Stomach (tissue), 9 donors: Measurements from ENCODE around the gene THBS1. TPM values are rescaled to one million over a fixed set of nuclear protein-coding genes. Genes with fewer than 3 reads are reported as not detected.

Source experiments
- DNase-seq, 2 donors: peaks; one replicate each; pipeline versions ENCODE4 v3.0.0 to v3.0.0-alpha.2; 2013 to 2019
- H3K27ac ChIP-seq, 5 donors: fragments of 200-600 bp in 4 of 5; sonication (generic) in 4 of 5; one replicate each; pipeline ENCODE4 v1.5.1; 2013 to 2019; ENCODE audit warnings: mild to moderate bottlenecking in 1 of 5, moderate library complexity in 1 of 5
- H3K27me3 ChIP-seq, 3 donors: fragments of 200-600 bp; sonication (generic); one replicate each; pipeline ENCODE4 v1.5.1; 2017 to 2019; ENCODE audit warnings: mixed run types in 1 of 3
- H3K36me3 ChIP-seq, 4 donors: fragments of 200-600 bp; sonication (generic); 1 replicate in 3 of 4; 2 replicates in 1 of 4; pipeline ENCODE4 v1.5.1; 2016 to 2019
- H3K4me1 ChIP-seq, 4 donors: fragments of 200-600 bp; sonication (generic); one replicate each; pipeline ENCODE4 v1.5.1; 2016 to 2019
- H3K4me3 ChIP-seq, 4 donors: fragments of 200-600 bp; sonication (generic) in 3 of 4; one replicate each; pipeline ENCODE4 v1.5.1; 2016 to 2019; ENCODE audit warnings: mild to moderate bottlenecking in 1 of 4
- H3K9me3 ChIP-seq, 4 donors: fragments of 200-600 bp; sonication (generic); one replicate each; pipeline ENCODE4 v1.5.1; 2016 to 2019
- EP300 ChIP-seq: sonication (generic); formaldehyde crosslinking; IDR thresholded peaks from one replicate; pipeline ENCODE4 v1.6.1; 2017; ENCODE audit warnings: antibody characterized with exemption
- POLR2A ChIP-seq, 4 donors: fragments of 450-650 bp; IDR thresholded peaks; one replicate each; pipeline ENCODE4 v1.6.1; 2016; ENCODE audit warnings: antibody characterized with exemption in 4 of 4, control low read depth in 2 of 4, mild to moderate bottlenecking in 1 of 4, moderate library complexity in 1 of 4
- POLR2AphosphoS5 ChIP-seq, 3 donors: sonication (generic); formaldehyde crosslinking; IDR thresholded peaks; one replicate each; pipeline ENCODE4 v1.6.1; 2016; ENCODE audit warnings: antibody characterized with exemption in 3 of 3
- WGBS, 5 donors: extraction: QIAGEN DNeasy Blood & Tissue Kit in 3 of 5; methylation state at CpG; one replicate each; pipeline versions ENCODE4 v1.1.5 to v1.1.7; 2013 to 2018; 5-methylcytosine and 5-hydroxymethylcytosine counted together
- intact Hi-C: fragments of 100-400 bp; cut with DNase I; formaldehyde crosslinking; loops from one replicate; pipeline ENCODE4 v1.15.1; 2023; ENCODE audit warnings: low total_unique reads
- polyA plus RNA-seq, 3 donors: library from polyadenylated mRNA; stranded (reverse); fragments of 200-250 nt; gene quantifications; one replicate each; pipeline ENCODE4 v1.2.3, GENCODE V29; 2013
- total RNA-seq, 5 donors: library from RNA; depleted of rRNA; stranded (reverse); fragments of >200 nt; gene quantifications; one replicate each; pipeline versions ENCODE4 v1.1.0 to v1.2.3, GENCODE V29; 2014 to 2016
- TF ChIP-seq, protein P1 (sequence below), 7 experiments: fragments of 450-650 bp in 4 of 7; fragments of 200-600 bp in 3 of 7; sonication (generic) in 3 of 7; IDR thresholded peaks; one replicate each; pipeline ENCODE4 v1.5.1; 2016 to 2019; ENCODE audit warnings: antibody characterized with exemption in 7 of 7, control low read depth in 2 of 7, mild to moderate bottlenecking in 1 of 7
- donor health status: healthy with polysubstance abuse.
- donor health status: Bipolar disorder and iron deficiency.
- donor health status: healthy.

THBS1 gene
- total and polyA plus RNA-seq, 8 donors: 12.9 to 842 (median 179) TPM

DNA sequence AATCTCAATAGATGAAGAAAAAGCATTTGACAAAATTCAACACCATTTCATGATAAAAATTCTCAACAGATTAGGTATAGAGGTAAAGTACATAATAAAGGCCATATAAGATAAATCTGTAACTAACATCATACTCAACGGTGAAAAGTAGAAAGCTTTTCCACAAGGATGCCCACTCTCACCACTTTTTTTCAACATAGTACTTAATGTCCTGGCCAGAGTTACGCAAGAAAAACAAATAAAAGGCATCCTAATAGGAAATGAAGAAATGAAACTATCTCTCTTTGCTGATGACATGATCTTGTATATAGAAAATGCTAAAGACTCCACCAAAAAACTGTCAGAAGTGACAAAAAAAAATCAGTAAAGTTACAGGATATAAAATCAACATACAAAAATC lies 33.0 kb downstream of the THBS1 start:
- H3K36me3 ChIP-seq: no peaks in the 10 kb centered on the region
- H3K4me1 ChIP-seq: no peaks in the 10 kb centered on the region
- H3K9me3 ChIP-seq: peaks cover 7 to 47% (median 20%) of the 10 kb centered on the region in 4 donors
- WGBS, 5 donors: 64 to 91% (median 89%) methylated on average over 2 of the region's 2 CpGs
- H3K4me3 ChIP-seq: no peak overlapping the region
- H3K27me3 ChIP-seq: no peaks in the 10 kb centered on the region
- no peak for DNase-seq
- no peak overlapping the region for H3K27ac ChIP-seq
- intact Hi-C loops: no loop called here
- TF ChIP-seq, protein P1, sequence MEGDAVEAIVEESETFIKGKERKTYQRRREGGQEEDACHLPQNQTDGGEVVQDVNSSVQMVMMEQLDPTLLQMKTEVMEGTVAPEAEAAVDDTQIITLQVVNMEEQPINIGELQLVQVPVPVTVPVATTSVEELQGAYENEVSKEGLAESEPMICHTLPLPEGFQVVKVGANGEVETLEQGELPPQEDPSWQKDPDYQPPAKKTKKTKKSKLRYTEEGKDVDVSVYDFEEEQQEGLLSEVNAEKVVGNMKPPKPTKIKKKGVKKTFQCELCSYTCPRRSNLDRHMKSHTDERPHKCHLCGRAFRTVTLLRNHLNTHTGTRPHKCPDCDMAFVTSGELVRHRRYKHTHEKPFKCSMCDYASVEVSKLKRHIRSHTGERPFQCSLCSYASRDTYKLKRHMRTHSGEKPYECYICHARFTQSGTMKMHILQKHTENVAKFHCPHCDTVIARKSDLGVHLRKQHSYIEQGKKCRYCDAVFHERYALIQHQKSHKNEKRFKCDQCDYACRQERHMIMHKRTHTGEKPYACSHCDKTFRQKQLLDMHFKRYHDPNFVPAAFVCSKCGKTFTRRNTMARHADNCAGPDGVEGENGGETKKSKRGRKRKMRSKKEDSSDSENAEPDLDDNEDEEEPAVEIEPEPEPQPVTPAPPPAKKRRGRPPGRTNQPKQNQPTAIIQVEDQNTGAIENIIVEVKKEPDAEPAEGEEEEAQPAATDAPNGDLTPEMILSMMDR (IDR thresholded peaks at IDR 0.05): no peak
- no peak for TF ChIP-seq EP300
- no peak for TF ChIP-seq POLR2AphosphoS5 (IDR thresholded peaks at IDR 0.05)
- TF ChIP-seq POLR2A (IDR thresholded peaks at IDR 0.05): no peak

DNA sequence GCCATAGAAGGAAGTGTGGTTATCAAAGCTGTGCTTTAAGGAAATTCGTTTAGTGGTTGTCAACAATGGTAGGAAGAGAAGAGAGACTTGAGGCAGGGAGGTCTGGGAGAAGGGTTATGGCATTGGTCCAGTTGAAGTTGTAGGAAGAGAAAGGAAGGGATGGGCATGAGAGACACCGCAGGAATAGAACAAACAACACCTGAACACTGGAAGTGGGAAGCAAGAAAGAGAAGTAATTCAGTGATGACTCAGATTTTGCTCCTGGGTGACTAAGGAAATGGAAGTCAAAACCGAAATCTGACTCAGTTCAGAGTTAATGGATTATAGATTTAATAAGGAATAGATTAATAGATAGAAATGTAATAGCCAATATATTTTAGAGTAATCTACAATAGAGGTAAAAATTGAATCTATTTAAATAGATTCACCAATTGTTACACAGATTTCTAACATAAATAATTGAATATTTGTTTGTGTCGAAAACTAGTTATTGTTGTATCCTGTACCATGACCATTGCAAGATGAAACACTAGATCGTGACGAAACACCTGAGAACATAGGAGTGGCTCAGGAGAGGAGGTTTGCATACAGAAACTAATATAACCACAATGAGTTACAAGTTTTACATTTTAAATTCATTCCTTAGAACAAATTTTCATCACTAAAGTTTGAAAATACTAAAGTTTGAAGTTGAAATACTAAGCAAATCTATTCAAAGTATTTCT lies 36.0 kb downstream of the THBS1 start:
- no peak for DNase-seq
- Histone ChIP-seq H3K36me3 (no peaks in the 10 kb centered on the region), H3K4me3 (no peak overlapping the region), H3K4me1 (no peaks in the 10 kb centered on the region), H3K27me3 (no peaks in the 10 kb centered on the region), H3K27ac (no peak overlapping the region), H3K9me3 (peaks cover 0 to 17% (median 0%) of the 10 kb centered on the region in 4 donors)
- intact Hi-C loops: no loop called here
- WGBS, 5 donors: 80 to 84% (median 82%) methylated on average over 6 of the region's 6 CpGs
- TF ChIP-seq POLR2AphosphoS5 (IDR thresholded peaks at IDR 0.05) (no peak), EP300 (no peak), POLR2A (IDR thresholded peaks at IDR 0.05) (no peak)
- TF ChIP-seq, protein P1 (IDR thresholded peaks at IDR 0.05): no peak

DNA sequence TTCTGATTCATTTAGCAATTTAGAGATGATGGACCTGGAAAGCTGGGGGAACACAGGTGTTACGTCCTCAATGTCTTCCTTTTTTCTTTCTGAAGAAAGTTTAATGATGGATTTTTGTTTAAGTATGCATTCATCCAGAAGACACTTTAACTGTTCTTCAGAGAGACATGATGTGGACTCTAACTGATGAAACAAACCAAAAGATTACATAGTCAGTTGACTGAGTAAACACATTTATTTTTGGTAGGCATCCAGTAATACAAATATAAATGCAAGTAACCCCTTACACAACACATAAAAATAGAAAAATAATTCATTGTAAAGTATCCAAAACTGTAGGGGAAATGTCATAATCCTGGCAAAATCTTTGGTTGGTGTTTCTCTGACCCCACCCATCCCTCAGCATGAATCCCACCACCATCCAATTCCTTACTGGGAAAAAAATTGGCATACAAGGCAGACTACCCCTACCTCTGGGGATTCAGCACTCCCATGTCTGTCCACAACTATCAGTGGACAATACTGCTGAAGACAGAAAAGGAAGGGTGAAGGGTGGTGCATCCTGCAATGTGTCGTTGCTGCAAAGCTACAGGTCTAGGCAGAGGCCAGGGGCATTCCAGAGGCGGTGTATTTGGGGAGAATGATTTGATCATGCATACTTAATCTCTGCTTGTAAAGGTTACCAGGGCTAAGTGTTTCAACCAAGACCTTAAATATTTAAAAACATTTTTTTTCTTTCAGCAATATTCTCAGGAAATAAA lies 37.4 kb downstream of the THBS1 start:
- Histone ChIP-seq H3K36me3 (no peaks in the 10 kb centered on the region), H3K4me1 (no peaks in the 10 kb centered on the region), H3K27me3 (no peaks in the 10 kb centered on the region), H3K4me3 (no peak overlapping the region), H3K9me3 (peaks cover 0 to 17% (median 0%) of the 10 kb centered on the region in 4 donors), H3K27ac (no peak overlapping the region)
- TF ChIP-seq POLR2A (IDR thresholded peaks at IDR 0.05): no peak
- TF ChIP-seq, protein P1 (IDR thresholded peaks at IDR 0.05): no peak
- 61 to 70% (median 67%) methylated on average over 3 of the region's 3 CpGs for WGBS, 5 donors
- DNase-seq: no peak
- intact Hi-C loops: no loop called here

DNA sequence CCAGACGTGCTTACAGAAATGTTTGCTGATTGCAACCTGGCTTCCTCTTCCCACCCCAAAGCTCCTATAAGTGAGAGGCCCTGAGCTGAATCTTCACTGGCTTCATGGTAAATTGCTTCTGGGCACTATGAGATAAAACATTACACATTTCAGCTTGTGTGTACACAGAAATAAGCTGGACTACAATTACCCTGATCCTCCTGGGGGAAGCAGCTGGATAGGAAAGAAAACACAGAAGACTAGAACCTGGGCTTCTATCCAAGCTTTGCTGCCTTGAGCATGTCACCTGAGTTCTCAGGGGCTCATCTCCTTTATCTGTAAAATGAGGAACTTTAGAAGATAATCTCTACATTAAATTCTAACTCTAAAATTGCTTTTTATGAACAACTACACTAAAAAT lies 40.3 kb downstream of the THBS1 start:
- Histone ChIP-seq H3K9me3 (no peaks in the 10 kb centered on the region), H3K27me3 (no peaks in the 10 kb centered on the region), H3K4me3 (no peak overlapping the region), H3K27ac (no peak overlapping the region), H3K36me3 (no peaks in the 10 kb centered on the region), H3K4me1 (peaks cover 4 to 20% (median 14%) of the 10 kb centered on the region in 4 donors)
- 63 to 87% (median 82%) methylated on average over 1 of the region's 1 CpG for WGBS, 5 donors
- intact Hi-C loops: no loop called here
- no peak for DNase-seq
- TF ChIP-seq POLR2AphosphoS5 (IDR thresholded peaks at IDR 0.05): no peak
- TF ChIP-seq POLR2A (IDR thresholded peaks at IDR 0.05): no peak
- TF ChIP-seq, protein P1 (IDR thresholded peaks at IDR 0.05): no peak
- no peak for TF ChIP-seq EP300
